GM19351 (cell line): ENCODE measurements around the gene SLC10A7.

Source experiments
- ATAC-seq: cut with Tn5 transposase; IDR thresholded peaks from one replicate; pipeline ENCODE4 v1.9.1; 2021; ENCODE audit warnings: mild to moderate bottlenecking, moderate library complexity; ENCODE audit not compliant: unreplicated experiment

The SLC10A7 gene

DNA sequence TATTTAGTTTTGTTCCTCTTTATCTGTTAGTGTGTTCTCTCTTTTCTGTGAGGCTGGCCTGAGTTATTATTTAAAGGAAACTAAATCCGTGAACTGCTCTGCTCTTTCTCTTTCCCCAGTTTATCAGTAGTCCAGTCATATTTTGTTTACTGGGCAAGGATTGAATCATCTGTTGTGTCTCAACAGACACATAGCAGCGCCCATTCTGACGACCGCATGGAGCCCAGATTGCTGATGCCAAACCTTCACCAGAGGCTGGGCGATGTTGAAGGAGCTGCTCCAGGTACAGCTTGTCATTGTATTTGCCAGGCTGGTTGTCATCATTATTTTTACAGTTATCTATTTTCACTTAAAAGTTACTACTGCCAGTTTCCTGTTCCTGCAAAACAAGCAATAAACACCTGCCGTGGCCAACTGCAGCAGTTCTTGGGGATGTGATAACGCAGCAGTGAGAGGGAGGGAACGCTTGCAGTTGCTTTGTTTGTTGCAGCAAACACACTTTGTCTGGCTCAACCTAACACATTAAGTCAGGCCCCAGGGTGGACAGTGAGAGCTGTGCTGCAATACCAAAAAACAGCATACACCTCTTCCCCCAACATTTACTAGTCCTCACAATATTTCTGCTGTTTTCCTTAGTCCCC lies 297.3 kb downstream of the SLC10A7 start:
- no peak for ATAC-seq

DNA sequence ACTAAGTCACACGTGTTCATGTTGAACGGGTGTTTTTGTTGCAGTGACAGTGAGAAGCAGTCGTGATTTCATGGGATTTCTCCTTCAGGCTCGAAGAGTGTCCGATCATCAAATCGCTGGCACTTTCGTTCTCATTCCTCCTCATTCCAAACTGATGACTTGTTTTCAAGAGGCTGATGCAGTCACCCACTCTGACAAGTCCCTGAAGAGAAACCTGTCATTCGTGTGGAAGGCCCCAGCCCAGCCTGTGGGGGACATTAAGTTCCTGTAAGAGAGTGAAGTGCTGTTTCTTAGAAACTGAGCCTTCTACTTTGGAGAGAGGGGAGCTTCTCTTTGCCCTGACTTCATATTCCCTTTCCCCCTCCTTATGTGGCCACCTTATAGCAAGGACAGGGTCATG lies 299.4 kb downstream of the SLC10A7 start:
- no peak for ATAC-seq

DNA sequence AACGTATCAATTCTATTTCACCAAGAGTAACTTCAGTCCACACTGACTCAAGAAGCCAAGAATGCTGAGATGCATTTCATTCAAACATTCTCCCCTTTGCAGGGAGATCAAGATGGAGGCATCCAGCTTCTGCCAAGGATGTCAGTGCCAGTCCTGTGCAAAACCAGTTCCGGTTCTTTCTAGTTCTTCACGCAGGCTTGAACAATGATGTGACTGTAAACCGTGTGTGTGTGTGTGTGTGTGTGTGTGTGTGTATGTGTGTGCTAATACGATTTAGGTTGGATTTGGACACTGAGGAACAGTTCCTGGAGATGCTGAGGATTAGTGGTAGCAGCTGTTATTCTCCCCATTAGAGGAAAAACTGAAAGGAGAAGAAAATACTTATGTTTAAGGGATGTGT lies 307.5 kb downstream of the SLC10A7 start, which contains the start of gene REELD1:
Gene REELD1, plus strand, starts transcription at position 301 of the 400 bp plus-strand sequence. CDS start 2,415 bp downstream, outside the sequence.
- no peak for ATAC-seq

DNA sequence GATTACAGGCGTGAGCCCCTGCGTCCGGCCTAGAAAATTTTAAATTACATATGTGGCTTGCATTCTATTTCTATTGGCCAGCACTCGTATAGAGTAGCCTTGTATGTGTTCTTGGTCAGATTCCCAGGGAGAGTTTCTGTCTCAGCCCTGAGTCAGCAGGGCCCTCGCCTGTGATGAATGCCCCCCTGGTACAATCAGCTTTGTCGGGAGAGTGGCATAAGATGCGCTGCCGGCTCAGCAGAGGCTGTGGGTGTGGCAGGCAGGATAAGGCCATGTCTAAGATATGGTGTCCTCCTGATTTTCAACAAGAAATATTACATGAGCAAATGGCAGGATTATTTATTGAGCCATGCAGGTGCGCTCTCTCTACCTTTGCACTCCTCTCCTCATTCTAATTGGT lies 309.0 kb downstream of the SLC10A7 start:
- ATAC-seq: no peak

- ATAC-seq: no peak
These were observed 310.3 kb downstream of the SLC10A7 start for GRCh38 chr4:146211440-146211839.

DNA sequence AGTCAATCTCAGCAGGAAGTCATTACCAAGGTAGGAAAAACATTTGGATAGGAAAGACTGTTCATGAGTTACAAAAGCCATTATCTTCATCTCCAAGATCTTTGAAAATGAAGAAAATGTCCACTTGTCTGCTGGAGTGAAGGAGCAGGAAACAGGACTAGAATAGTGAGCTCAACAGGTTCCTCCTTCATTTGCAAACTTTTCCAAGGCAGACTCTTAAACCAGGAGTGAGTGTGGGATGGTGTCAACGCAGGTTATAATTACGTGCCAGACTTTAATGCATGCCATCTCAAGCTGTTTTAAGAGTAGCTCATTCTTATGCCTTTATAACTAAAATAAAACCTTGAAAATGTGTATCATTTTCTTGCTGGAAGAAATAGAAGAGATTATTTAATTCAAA lies 310.9 kb downstream of the SLC10A7 start:
- ATAC-seq: no peak

GRCh38 chr4:146207410-146207809 lies 314.3 kb downstream of the SLC10A7 start:
- no peak for ATAC-seq
